ENCODE measurements around the gene USP5.
"Not testable (repeated sequence)": the region's sequence is repeated elsewhere in the genome, so short reads cannot be mapped to it uniquely, and the experiment has no call there.

The USP5 gene

GRCh38 chr12:6843118-6843902, 8.6 kb upstream of the USP5 start:
- no peak for DNase-seq

GRCh38 chr12:6845395-6845794, 6.6 kb upstream of the USP5 start:
- DNase-seq = no peak

GRCh38 chr12:6846316-6846869, 5.6 kb upstream of the USP5 start:
- DNase-seq = no peak

- DNase-seq = no peak
Observed at GRCh38 chr12:6847676-6848075, 4.3 kb upstream of the USP5 start.

GRCh38 chr12:6849427-6849826, 2.5 kb upstream of the USP5 start:
- no peak for DNase-seq

- DNase-seq = no peak
Observed at GRCh38 chr12:6849976-6850560, 1.9 kb upstream of the USP5 start.

- no peak for DNase-seq
Observed at GRCh38 chr12:6850796-6851152, 1.2 kb upstream of the USP5 start.

GRCh38 chr12:6851153-6851920, 613 bp upstream of the USP5 start, which contains the start of gene CDCA3:
Gene CDCA3, minus strand, starts transcription at chr12:6851286. Its CDS starts 334 bp downstream, at chr12:6850952.
- peak; percentile 92 for DNase-seq

GRCh38 chr12:6852651-6853354, 853 bp downstream of the USP5 start:
- peak; percentile 34 for DNase-seq

GRCh38 chr12:6853626-6854025, 1.7 kb downstream of the USP5 start:
- no peak for DNase-seq

- no peak for DNase-seq
Observed at GRCh38 chr12:6854036-6854435, 2.1 kb downstream of the USP5 start.

GRCh38 chr12:6855322-6855721, 3.4 kb downstream of the USP5 start:
- no peak for DNase-seq

- no peak for DNase-seq
Observed at GRCh38 chr12:6858799-6859198, 6.8 kb downstream of the USP5 start.

GRCh38 chr12:6860116-6860515, 8.2 kb downstream of the USP5 start:
- DNase-seq = no peak

- no peak for DNase-seq
Observed at GRCh38 chr12:6860942-6861341, 9.0 kb downstream of the USP5 start.

GRCh38 chr12:6861391-6861790, 9.4 kb downstream of the USP5 start:
- no peak for DNase-seq

GRCh38 chr12:6863033-6863432, 11.1 kb downstream of the USP5 start:
- no peak for DNase-seq

- no peak for DNase-seq
Observed at GRCh38 chr12:6863586-6864321, 11.8 kb downstream of the USP5 start.

GRCh38 chr12:6865307-6865706, 13.4 kb downstream of the USP5 start:
- not testable (repeated sequence) for DNase-seq

GRCh38 chr12:6866163-6866919, 14.4 kb downstream of the USP5 start:
- DNase-seq = no peak

GRCh38 chr12:6866920-6867412, 15.0 kb downstream of the USP5 start:
- DNase-seq = no peak
